ENCODE measurements around the gene MKKS. TPM values are rescaled to one million over a fixed set of nuclear protein-coding genes. Genes with fewer than 3 reads are reported as not detected.

MKKS gene
- total RNA-seq, 1 experiment from 2014 or later: 19.9 TPM

GRCh38 chr20:10454151-10454750, 20.2 kb upstream of the MKKS start:
- Histone ChIP-seq H3K9ac (ENCODE audit: low read length) (no peak overlapping the region), H2AFZ (ENCODE audit: low read depth, low read length, poor library complexity, severe bottlenecking) (no peak overlapping the region), H3K27me3 (ENCODE audit: insufficient read depth, low read length) (no peaks in the 10 kb centered on the region), H3K9me3 (ENCODE audit: control insufficient read depth in 1 of 2, insufficient read depth in 1 of 2, low read depth in 1 of 2, low read length in 2 of 2) (no peaks in the 10 kb centered on the region), H4K20me1 (ENCODE audit: insufficient read depth) (no peaks in the 10 kb centered on the region), H3K27ac (ENCODE audit: low read depth, low read length) (no peak overlapping the region), H3K79me2 (ENCODE audit: insufficient read depth, low read length) (peaks cover 49% of the 10 kb centered on the region), H3K4me2 (ENCODE audit: low read length) (no peak overlapping the region), H3K4me3 (replicated peaks in 1 of 2; ENCODE audit: low read depth in 1 of 2, low read length in 2 of 2) (no peak overlapping the region), H3K36me3 (ENCODE audit: control insufficient read depth in 1 of 2, insufficient read depth in 2 of 2, low read length in 2 of 2) (no peaks in the 10 kb centered on the region), H3K4me1 (ENCODE audit: control insufficient read depth in 1 of 2, insufficient read depth in 2 of 2, low read length in 2 of 2) (peaks cover 21 to 27% of the 10 kb centered on the region in 2 experiments), H3K9me2 (ENCODE audit: insufficient read depth) (no peaks in the 10 kb centered on the region)
- ATAC-seq: no peak
- CTCF ChIA-PET: no interaction called here
- POLR2A ChIA-PET: interaction anchor here (2.2 kb wide), 1 partner anchor 20 kb away, joined by 7 read pairs; the partner anchor contains the start of genes MKKS and SLX4IP
- no peak for DNase-seq (ENCODE audit: low read depth, low spot score)
- TF ChIP-seq TCF7L2 (IDR thresholded peaks at IDR 0.05; ENCODE audit: borderline replicate concordance, extremely low read depth, insufficient read depth, insufficient read length): no peak
- no peak for TF ChIP-seq RAD21 (IDR thresholded peaks at IDR 0.05; ENCODE audit: low read depth)
- TF ChIP-seq ZFX (IDR thresholded peaks at IDR 0.05): no peak
- TF ChIP-seq SP1 (IDR thresholded peaks at IDR 0.05; ENCODE audit: low read depth): no peak
- no peak for TF ChIP-seq ATF3 (IDR thresholded peaks at IDR 0.05)
- no peak for TF ChIP-seq MAX (IDR thresholded peaks at IDR 0.05)
- no peak for TF ChIP-seq ELF1 (IDR thresholded peaks at IDR 0.05; ENCODE audit: borderline replicate concordance, low read depth)
- TF ChIP-seq EGR1 (IDR thresholded peaks at IDR 0.05; ENCODE audit: low read depth): no peak
- TF ChIP-seq EZH2phosphoT487 (IDR thresholded peaks at IDR 0.05; ENCODE audit: borderline replicate concordance): no peak
- TF ChIP-seq SIN3A (IDR thresholded peaks at IDR 0.05; ENCODE audit: low read depth): no peak
- TF ChIP-seq SRF (IDR thresholded peaks at IDR 0.05; ENCODE audit: low read depth): no peak
- TF ChIP-seq CEBPB (IDR thresholded peaks at IDR 0.05; ENCODE audit: low read depth): no peak
- RAD21 ChIA-PET (ENCODE audit: low non-redundant PET in 1 of 2, low total read pairs in 2 of 2, uncharacterized antibody in 2 of 2, unreplicated experiment in 2 of 2): no interaction called here
- intact Hi-C loops (cut with micrococcal nuclease): no loop called here
- no TSS peak for BruUV-seq (replicated peaks)

Data from HCT116 (cell line).